HEK293T (cell line): ENCODE measurements around the gene RPTOR.

Experiments used
- ARNT ChIP-seq: fragments of 450-650 bp; IDR thresholded peaks from 2 replicates; pipeline ENCODE4 v1.6.1; 2017; ENCODE audit warnings: mild to moderate bottlenecking
- FOXK2 ChIP-seq: fragments of 450-650 bp; IDR thresholded peaks from 2 replicates; pipeline ENCODE4 v1.6.1; 2016; ENCODE audit warnings: mild to moderate bottlenecking
- L3MBTL2 ChIP-seq: fragments of 450-650 bp; conservative IDR thresholded peaks from 2 replicates; pipeline ENCODE4 v1.6.1; 2016; ENCODE audit warnings: mild to moderate bottlenecking
- LEF1 ChIP-seq: fragments of 450-650 bp; IDR thresholded peaks from 2 replicates; pipeline ENCODE4 v1.6.1; 2017; ENCODE audit warnings: mild to moderate bottlenecking, borderline replicate concordance
- NFRKB ChIP-seq: fragments of 450-650 bp; IDR thresholded peaks from 2 replicates; pipeline ENCODE4 v1.6.1; 2016; ENCODE audit warnings: mild to moderate bottlenecking, moderate library complexity
- TF ChIP-seq, protein P1 (sequence below): fragments of 450-650 bp; IDR thresholded peaks from 2 replicates; pipeline ENCODE4 v1.6.1; 2016

DNA sequence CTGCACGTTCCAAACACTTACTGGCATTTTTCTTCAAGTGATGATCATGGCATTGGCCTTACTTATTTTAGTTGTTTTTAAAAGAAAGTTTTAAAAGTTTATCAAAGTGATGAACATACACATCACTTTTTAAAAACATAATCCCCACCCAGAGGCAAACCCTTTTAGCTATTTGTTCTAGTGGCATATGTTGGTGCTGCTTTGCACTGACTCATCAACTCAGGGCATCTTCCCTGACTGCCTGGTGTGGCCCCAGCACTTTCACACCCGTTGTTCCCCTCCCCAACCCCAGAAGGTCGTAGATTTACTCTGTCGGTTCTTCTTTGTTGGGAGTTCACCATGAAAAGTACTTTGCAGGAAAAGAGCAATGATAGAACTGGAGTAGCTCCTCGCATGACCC, 161.3 kb downstream of the RPTOR start:
- no peak for TF ChIP-seq L3MBTL2
- no peak for TF ChIP-seq FOXK2
- TF ChIP-seq ARNT: no peak
- TF ChIP-seq, protein P1, sequence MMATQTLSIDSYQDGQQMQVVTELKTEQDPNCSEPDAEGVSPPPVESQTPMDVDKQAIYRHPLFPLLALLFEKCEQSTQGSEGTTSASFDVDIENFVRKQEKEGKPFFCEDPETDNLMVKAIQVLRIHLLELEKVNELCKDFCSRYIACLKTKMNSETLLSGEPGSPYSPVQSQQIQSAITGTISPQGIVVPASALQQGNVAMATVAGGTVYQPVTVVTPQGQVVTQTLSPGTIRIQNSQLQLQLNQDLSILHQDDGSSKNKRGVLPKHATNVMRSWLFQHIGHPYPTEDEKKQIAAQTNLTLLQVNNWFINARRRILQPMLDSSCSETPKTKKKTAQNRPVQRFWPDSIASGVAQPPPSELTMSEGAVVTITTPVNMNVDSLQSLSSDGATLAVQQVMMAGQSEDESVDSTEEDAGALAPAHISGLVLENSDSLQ: no peak
- no peak for TF ChIP-seq NFRKB
- TF ChIP-seq LEF1: no peak
